Measurements from ENCODE around the gene NBPF15.
"Not testable (repeated sequence)": the region's sequence is repeated elsewhere in the genome, so short reads cannot be mapped to it uniquely, and the experiment has no call there.

DNA sequence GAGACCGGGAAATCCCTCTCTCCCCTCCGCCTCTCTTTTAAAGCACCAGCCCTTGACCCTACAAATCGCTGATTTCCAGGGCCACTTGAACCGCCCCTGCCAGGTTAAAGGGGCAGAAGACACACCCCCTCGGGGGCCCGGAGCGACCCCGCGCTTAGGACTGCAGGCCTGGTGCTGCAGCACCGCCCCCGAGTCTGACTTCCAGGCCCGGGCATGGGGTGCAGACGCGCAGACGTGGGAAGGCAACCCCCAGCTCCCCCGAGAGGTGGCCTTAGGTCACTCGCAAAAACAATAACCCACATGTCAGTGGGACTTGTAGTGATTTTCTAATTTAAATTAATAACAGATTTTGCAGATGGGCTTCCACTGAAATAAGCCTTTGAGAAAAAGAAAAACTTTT, 309 bp upstream of the NBPF15 start:
- TF ChIP-seq, protein P1, sequence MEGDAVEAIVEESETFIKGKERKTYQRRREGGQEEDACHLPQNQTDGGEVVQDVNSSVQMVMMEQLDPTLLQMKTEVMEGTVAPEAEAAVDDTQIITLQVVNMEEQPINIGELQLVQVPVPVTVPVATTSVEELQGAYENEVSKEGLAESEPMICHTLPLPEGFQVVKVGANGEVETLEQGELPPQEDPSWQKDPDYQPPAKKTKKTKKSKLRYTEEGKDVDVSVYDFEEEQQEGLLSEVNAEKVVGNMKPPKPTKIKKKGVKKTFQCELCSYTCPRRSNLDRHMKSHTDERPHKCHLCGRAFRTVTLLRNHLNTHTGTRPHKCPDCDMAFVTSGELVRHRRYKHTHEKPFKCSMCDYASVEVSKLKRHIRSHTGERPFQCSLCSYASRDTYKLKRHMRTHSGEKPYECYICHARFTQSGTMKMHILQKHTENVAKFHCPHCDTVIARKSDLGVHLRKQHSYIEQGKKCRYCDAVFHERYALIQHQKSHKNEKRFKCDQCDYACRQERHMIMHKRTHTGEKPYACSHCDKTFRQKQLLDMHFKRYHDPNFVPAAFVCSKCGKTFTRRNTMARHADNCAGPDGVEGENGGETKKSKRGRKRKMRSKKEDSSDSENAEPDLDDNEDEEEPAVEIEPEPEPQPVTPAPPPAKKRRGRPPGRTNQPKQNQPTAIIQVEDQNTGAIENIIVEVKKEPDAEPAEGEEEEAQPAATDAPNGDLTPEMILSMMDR (IDR thresholded peaks at IDR 0.05; ENCODE audit: low read length): not testable (repeated sequence)
- not testable (repeated sequence) for TF ChIP-seq EZH2 (IDR thresholded peaks at IDR 0.05; ENCODE audit: borderline replicate concordance, low read length)
